Skeletal muscle tissue (tissue), 4 donors: ENCODE results near the gene LAG3. TPM values are rescaled to one million over a fixed set of nuclear protein-coding genes. Genes with fewer than 3 reads are reported as not detected.
A peak's percentile ranks its signal among the peaks of the same experiment; 100 is the strongest.
"Not testable (repeated sequence)": the region's sequence is repeated elsewhere in the genome, so short reads cannot be mapped to it uniquely, and the experiment has no call there.

Experiments
- H3K27ac ChIP-seq: one replicate; pipeline ENCODE4 v1.7.0; 2013; ENCODE audit warnings: mild to moderate bottlenecking, low read depth, low read length, inconsistent platforms
- H3K27me3 ChIP-seq, 3 donors: one replicate each; pipeline ENCODE4 v1.7.0; 2013; ENCODE audit warnings: low read length in 3 of 3; ENCODE audit not compliant: control insufficient read depth in 3 of 3, insufficient read depth in 3 of 3
- H3K36me3 ChIP-seq, 3 donors: one replicate each; pipeline ENCODE4 v1.7.0; 2013; ENCODE audit warnings: low read length in 3 of 3; ENCODE audit not compliant: control insufficient read depth in 3 of 3, insufficient read depth in 3 of 3
- H3K4me1 ChIP-seq, 3 donors: one replicate each; pipeline ENCODE4 v1.7.0; 2013; ENCODE audit warnings: low read length in 3 of 3, mild to moderate bottlenecking in 3 of 3; ENCODE audit not compliant: control insufficient read depth in 3 of 3, insufficient read depth in 3 of 3
- H3K4me3 ChIP-seq, 3 donors: one replicate each; pipeline ENCODE4 v1.7.0; 2013; ENCODE audit warnings: low read length in 3 of 3
- H3K9ac ChIP-seq, 3 donors: one replicate each; pipeline ENCODE4 v1.7.0; 2013; ENCODE audit warnings: low read length in 3 of 3, mild to moderate bottlenecking in 3 of 3, moderate library complexity in 2 of 3, low read depth in 1 of 3
- H3K9me3 ChIP-seq, 3 donors: one replicate each; pipeline ENCODE4 v1.7.0; 2013; ENCODE audit warnings: low read length in 3 of 3; ENCODE audit not compliant: control insufficient read depth in 3 of 3
- total RNA-seq: library from RNA; depleted of rRNA; stranded (reverse); fragments of >200 nt; gene quantifications from one replicate; pipeline ENCODE4 v1.2.3, GENCODE V29; 2014
- donor health status: Osteomylitis.

Gene LAG3
- total RNA-seq, 1 donor from 2014 or later: not detected

DNA sequence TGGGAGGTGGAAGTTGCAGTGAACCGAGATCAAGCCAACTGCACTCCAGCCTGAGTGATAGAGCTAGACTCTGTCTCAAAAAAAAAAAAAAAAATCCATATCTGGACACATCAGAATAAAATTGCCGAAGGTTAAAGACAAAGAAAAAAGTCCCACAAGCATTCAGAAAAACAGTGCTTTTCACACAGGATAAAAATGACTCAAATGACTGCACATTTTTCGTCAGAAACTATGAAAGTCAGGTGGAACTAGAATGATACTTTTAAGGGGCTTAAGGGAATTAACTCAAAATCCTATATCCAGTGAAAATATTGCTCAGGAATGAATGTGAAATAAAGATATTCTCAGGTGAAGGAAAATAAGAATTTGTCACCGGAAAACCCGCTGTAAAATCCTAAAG lies 35.6 kb upstream of the LAG3 start:
- Histone ChIP-seq H3K9me3 (no peaks in the 10 kb centered on the region), H3K4me1 (peaks cover 6 to 11% (median 7%) of the 10 kb centered on the region in 3 donors), H3K9ac (peak overlapping the region in 1 of 3 donors; percentile 14), H3K36me3 (peaks cover 0 to 8% (median 7%) of the 10 kb centered on the region in 3 donors), H3K4me3 (no peak overlapping the region), H3K27ac (no peak overlapping the region), H3K27me3 (no peaks in the 10 kb centered on the region)

DNA sequence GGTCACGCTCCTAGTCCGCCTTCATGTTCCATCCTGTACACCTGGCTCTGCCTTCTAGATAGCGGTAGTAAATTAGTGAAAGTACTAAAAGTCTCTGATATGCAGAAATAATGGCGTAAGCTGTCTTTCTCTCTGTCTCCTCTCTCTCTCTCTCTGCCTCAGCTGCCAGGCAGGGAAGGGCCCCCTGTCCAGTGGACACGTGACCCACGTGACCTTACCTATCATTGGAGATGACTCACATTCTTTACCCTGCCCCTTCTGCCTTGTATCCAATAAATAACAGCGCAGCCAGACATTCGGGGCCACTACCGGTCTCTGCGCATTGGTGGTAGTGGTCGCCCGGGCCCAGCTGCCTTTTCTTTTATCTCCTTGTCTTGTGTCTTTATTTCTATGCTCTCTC lies 30.2 kb upstream of the LAG3 start:
- H3K36me3 ChIP-seq, H3K27me3 ChIP-seq, H3K9me3 ChIP-seq, H3K4me1 ChIP-seq, H3K4me3 ChIP-seq, H3K9ac ChIP-seq, H3K27ac ChIP-seq: not testable (repeated sequence)

DNA sequence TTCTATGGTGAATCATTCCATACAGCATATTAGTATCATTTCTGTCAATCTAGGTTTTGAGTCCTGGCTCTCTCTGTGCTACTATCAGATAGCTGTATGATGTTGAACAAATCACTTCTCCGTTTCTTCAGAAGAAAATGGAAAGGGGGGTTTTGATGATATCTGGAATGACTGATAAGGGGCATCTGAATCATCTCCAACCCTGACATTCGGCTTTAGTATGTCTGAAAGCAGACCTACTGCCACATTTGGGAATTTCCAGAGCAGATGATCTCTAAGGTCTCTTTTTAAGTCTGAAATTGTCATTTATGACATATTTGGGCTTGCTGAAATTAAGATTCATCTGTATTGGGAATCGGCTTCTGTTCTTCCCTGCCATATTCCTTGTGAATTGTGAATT lies 29.5 kb upstream of the LAG3 start:
- H3K9me3 ChIP-seq: no peaks in the 10 kb centered on the region
- H3K27me3 ChIP-seq: no peaks in the 10 kb centered on the region
- peaks cover 14 to 17% (median 15%) of the 10 kb centered on the region in 3 donors for H3K36me3 ChIP-seq

DNA sequence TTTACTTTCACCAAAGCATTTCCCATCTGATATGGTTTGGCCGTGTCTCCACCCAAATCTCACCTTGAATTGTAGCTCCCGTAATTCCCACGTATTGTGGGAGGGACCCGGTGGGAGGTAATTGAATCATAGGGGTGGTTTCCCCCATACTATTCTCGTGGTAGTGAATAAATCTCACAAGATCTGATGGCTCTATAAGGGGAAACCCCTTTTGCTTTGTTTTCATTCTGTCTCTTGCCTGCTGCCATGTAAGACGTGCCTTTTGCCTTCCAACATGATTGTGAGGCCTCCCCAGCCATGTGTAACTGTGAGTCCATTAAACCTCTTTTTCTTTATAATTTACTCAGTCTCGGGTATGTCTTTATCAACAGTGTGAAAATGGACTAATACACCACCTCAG lies 29.0 kb upstream of the LAG3 start:
- H3K36me3 ChIP-seq: peaks cover 17 to 22% (median 19%) of the 10 kb centered on the region in 3 donors
- not testable (repeated sequence) for H3K9ac ChIP-seq, H3K9me3 ChIP-seq, H3K27ac ChIP-seq, H3K27me3 ChIP-seq, H3K4me3 ChIP-seq
- H3K4me1 ChIP-seq: peaks cover 5 to 10% (median 6%) of the 10 kb centered on the region in 3 donors

More for the DNA sequence above, 29.5 kb upstream of the LAG3 start:
- H3K27ac ChIP-seq: no peak overlapping the region
- no peak overlapping the region for H3K4me3 ChIP-seq
- H3K9ac ChIP-seq: no peak overlapping the region
- H3K4me1 ChIP-seq: peaks cover 5 to 10% (median 6%) of the 10 kb centered on the region in 3 donors

DNA sequence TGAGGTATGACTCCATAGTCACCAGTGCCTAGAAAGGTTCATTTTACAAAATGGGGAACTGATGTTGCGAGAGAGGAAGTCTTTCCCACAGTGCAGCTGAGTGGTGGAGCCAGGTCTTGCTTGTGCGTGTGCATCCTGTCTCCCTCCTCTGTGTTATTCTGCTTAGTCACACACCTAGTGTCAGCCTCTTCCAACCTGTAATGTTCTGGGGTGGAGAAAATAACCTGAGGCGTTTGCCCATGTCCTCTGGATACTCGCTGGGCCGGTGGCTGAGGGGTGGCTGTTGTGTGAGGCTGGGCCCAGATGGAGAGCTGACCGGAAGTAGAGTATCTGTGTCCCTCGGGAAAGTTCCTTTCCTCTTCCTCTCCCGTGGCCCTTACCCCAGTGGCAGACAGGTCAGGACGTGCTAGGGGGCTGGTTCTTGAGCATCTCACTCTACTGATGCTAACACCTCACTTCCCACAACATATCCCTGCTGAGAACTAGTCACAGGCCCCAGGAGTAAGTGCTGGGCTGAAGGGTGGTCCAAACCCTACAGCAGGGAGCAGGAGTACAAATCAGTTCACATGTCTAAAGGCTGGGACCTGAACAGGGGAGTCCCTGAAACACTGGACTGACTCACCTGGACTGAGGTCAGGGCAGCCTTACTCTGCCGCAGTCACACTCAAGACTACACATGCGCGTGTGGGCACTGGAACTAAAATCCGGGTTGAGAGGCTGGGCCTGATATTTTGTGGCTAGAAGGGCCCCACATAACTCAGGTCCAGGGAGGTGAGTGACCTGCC lies 26.4 kb upstream of the LAG3 start:
- H3K4me3 ChIP-seq: no peak overlapping the region
- H3K9me3 ChIP-seq: no peaks in the 10 kb centered on the region
- H3K9ac ChIP-seq: peak overlapping the region in 1 of 3 donors; percentile 8
- peaks cover 43 to 45% (median 45%) of the 10 kb centered on the region in 3 donors for H3K36me3 ChIP-seq
- H3K27ac ChIP-seq: peak overlapping the region; percentile 40
- peaks cover 5 to 10% (median 6%) of the 10 kb centered on the region in 3 donors for H3K4me1 ChIP-seq
- no peaks in the 10 kb centered on the region for H3K27me3 ChIP-seq

DNA sequence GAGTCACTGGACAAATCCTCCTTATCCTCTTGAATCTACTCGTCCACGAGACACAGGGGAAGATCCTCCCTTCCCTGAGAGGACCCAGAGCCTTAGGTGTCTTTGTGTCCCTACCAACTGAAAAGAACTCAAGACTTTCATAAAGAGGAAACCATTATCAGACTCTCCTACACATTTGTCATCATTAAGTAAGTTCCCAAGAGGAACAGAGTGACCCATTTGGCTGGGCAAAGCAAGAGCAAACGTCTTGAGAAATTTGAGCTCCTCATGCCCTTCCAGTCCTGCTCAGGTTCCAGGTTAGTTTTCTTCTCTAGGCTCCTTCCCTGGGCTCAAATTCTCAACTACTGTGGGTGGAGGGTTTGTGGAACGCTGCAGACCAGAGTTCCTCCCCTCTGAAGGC lies 25.1 kb upstream of the LAG3 start:
- Histone ChIP-seq H3K27me3 (no peaks in the 10 kb centered on the region), H3K27ac (no peak overlapping the region), H3K4me1 (peaks cover 10 to 16% (median 11%) of the 10 kb centered on the region in 3 donors), H3K9ac (no peak overlapping the region), H3K36me3 (peaks cover 50 to 56% (median 54%) of the 10 kb centered on the region in 3 donors), H3K9me3 (no peaks in the 10 kb centered on the region), H3K4me3 (no peak overlapping the region)

DNA sequence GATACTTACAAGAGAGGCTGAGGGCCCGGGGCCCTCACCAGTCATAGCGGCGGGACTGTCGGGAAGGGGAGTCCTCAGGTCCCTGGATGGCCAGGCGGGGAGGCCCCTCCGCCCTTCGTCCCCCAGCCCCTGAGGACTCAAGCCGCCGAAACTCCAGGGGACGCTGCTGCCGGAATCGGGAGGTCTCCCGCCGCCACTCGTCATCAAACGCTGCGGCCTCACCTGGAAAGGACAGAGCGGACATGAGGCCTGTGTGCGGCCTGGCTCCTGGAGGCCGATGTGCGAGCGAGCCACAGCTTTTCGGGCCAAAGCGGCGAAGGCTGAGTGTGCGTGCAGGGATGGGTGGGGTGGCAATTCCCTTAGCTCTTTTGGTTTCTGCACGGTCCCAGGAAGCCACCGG lies 23.6 kb upstream of the LAG3 start:
- no peak overlapping the region for H3K9ac ChIP-seq
- H3K36me3 ChIP-seq: peaks cover 50 to 56% (median 54%) of the 10 kb centered on the region in 3 donors
- peaks cover 14 to 20% (median 20%) of the 10 kb centered on the region in 3 donors for H3K4me1 ChIP-seq
- no peak overlapping the region for H3K4me3 ChIP-seq
- no peaks in the 10 kb centered on the region for H3K9me3 ChIP-seq
- no peaks in the 10 kb centered on the region for H3K27me3 ChIP-seq
- no peak overlapping the region for H3K27ac ChIP-seq

DNA sequence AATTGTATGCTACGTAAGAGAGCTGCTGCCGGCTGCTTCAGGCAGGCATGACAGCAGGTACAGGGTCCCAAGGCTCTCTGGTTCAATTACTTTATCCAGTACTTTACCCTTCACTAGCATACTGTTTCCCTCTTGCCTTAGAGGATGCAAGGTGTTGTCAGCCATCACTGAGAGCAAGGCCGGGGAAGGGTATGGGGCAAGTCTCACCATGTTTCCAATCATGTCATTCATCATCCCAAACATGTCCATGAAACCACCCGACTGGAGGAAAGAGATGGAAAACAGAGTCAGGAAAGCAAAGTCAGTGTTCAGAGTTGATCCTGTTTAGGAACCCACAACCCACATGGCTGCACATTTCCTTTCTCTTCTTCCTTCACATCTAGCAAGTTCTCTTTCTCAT lies 21.8 kb upstream of the LAG3 start:
- no peak overlapping the region for H3K4me3 ChIP-seq
- peaks cover 17 to 25% (median 23%) of the 10 kb centered on the region in 3 donors for H3K4me1 ChIP-seq
- no peaks in the 10 kb centered on the region for H3K9me3 ChIP-seq
- H3K27me3 ChIP-seq: no peaks in the 10 kb centered on the region
- no peak overlapping the region for H3K9ac ChIP-seq
- no peak overlapping the region for H3K27ac ChIP-seq
- peaks cover 50 to 56% (median 54%) of the 10 kb centered on the region in 3 donors for H3K36me3 ChIP-seq

DNA sequence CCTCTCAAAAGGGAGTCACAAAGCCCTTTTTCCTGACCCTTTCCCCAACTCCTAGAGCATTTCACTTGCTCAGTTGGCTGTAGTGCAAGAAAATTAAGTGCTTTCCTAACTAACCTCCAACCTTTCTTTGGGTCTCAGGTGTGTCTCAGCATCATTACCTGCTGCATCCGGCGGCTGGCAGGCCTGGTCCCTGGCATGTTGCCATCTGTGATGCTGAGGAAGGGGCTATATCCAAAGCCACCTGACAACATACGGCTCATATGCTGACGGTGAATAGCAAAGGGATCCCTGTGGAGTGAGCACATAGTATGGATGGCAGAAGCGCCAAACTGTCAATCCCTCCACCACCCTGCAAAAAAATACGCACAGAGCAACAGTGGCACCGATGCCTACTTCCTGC lies 20.6 kb upstream of the LAG3 start:
- Histone ChIP-seq H3K27me3 (no peaks in the 10 kb centered on the region), H3K9ac (peak overlapping the region; percentile 97 to 99 (median 99)), H3K4me1 (peaks cover 11 to 18% (median 18%) of the 10 kb centered on the region in 3 donors), H3K9me3 (no peaks in the 10 kb centered on the region), H3K4me3 (peak overlapping the region; percentile 96 to 98 (median 97)), H3K36me3 (peaks cover 44 to 51% (median 49%) of the 10 kb centered on the region in 3 donors), H3K27ac (peak overlapping the region; percentile 100)

DNA sequence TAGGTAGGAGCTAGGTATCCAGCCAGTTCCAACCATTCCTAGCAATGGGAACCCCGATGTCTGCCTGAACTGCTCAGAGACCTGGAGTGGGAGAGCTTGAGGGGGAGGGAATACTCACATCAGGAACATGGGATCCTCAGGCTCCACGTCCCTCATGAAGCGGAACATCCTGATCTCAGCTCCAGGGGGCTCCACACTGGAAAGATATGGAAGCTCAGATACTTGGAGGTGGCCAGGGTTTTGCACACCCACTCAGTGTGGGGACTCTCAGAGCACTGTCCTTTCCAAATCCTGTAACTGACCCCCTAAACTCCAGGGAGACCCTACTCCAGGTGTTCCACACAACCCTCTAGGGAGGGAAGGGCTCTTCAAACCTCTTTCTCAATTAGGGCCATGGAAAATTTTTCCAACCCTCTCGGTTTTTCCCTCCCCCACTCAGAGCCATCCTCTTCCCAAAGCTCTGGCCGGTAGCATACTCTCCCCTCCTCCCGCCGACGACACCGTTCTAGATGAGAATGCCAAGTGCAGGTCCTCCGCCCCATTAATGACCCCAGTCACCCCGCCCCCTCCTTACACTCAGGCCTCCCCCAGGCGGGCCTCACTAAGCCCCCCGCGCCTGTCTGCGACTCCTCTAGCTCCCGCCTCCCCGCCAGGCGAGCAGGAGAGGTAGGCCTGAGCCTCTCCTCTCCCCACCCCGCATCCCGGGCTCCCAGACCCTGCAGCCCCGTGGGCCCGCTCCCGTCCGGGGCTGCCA lies 20.0 kb upstream of the LAG3 start:
- Histone ChIP-seq H3K27me3 (no peaks in the 10 kb centered on the region), H3K27ac (peak overlapping the region; percentile 100), H3K9ac (peak overlapping the region; percentile 97 to 99 (median 99)), H3K36me3 (peaks cover 40 to 46% (median 44%) of the 10 kb centered on the region in 3 donors), H3K4me3 (peak overlapping the region; percentile 96 to 98 (median 97)), H3K4me1 (peaks cover 11 to 18% (median 14%) of the 10 kb centered on the region in 3 donors), H3K9me3 (no peaks in the 10 kb centered on the region)
